ENCODE measurements around the gene ACO2.

The ACO2 gene

GRCh38 chr22:41482319-41482935 is 13.5 kb downstream of the ACO2 start:
- TF ChIP-seq CTCF (IDR thresholded peaks at IDR 0.05; ENCODE audit: insufficient read depth, low read depth, low read length, missing control alignments): no peak
- no peak for DNase-seq (ENCODE audit: low read depth)
- H3K4me3 ChIP-seq (ENCODE audit: low read length): no peak overlapping the region

GRCh38 chr22:41485033-41485432 is 16.1 kb downstream of the ACO2 start:
- no peak for DNase-seq (ENCODE audit: low read depth)
- no peak overlapping the region for H3K4me3 ChIP-seq (ENCODE audit: low read length)
- TF ChIP-seq CTCF (IDR thresholded peaks at IDR 0.05; ENCODE audit: insufficient read depth, low read depth, low read length, missing control alignments): no peak

GRCh38 chr22:41487037-41487935 is 18.4 kb downstream of the ACO2 start:
- no peak for DNase-seq (ENCODE audit: low read depth)
- no peak overlapping the region for H3K4me3 ChIP-seq (ENCODE audit: low read length)
- TF ChIP-seq CTCF (IDR thresholded peaks at IDR 0.05; ENCODE audit: insufficient read depth, low read depth, low read length, missing control alignments): no peak

GRCh38 chr22:41488076-41488475 is 19.2 kb downstream of the ACO2 start:
- no peak overlapping the region for H3K4me3 ChIP-seq (ENCODE audit: low read length)
- TF ChIP-seq CTCF (IDR thresholded peaks at IDR 0.05; ENCODE audit: insufficient read depth, low read depth, low read length, missing control alignments): no peak
- no peak for DNase-seq (ENCODE audit: low read depth)

- DNase-seq (ENCODE audit: low read depth): no peak
- no peak for TF ChIP-seq CTCF (IDR thresholded peaks at IDR 0.05; ENCODE audit: insufficient read depth, low read depth, low read length, missing control alignments)
- H3K4me3 ChIP-seq (ENCODE audit: low read length): no peak overlapping the region
These were observed 19.9 kb downstream of the ACO2 start for GRCh38 chr22:41488596-41489385.

- no peak for DNase-seq (ENCODE audit: low read depth)
- H3K4me3 ChIP-seq (ENCODE audit: low read length): no peak overlapping the region
- TF ChIP-seq CTCF (IDR thresholded peaks at IDR 0.05; ENCODE audit: insufficient read depth, low read depth, low read length, missing control alignments): no peak
These were observed 22.6 kb downstream of the ACO2 start for GRCh38 chr22:41491374-41492100.

Data from epithelial cell of esophagus (primary cell).